ENCODE measurements around the gene FUT6. TPM values are rescaled to one million over a fixed set of nuclear protein-coding genes. Genes with fewer than 3 reads are reported as not detected.
"Not testable (repeated sequence)": the region's sequence is repeated elsewhere in the genome, so short reads cannot be mapped to it uniquely, and the experiment has no call there.

FUT6 gene
- total and polyA plus RNA-seq, 2 experiments from 2014 or later: not detected

GRCh38 chr19:5877882-5878281, 38.4 kb upstream of the FUT6 start:
- in situ Hi-C loops (cut with MboI): no loop called here
- H3K4me1 ChIP-seq (ENCODE audit: insufficient read depth): peaks cover 3% of the 10 kb centered on the region; the same call in 1 of the 2 replicates
- no peaks in the 10 kb centered on the region for H3F3A ChIP-seq (ENCODE audit: insufficient read depth)
- H4K20me1 ChIP-seq (ENCODE audit: insufficient read depth): no peaks in the 10 kb centered on the region
- no peak for DNase-seq
- no peak overlapping the region for H3K4me2 ChIP-seq (ENCODE audit: unreplicated experiment)
- no peak overlapping the region for H3K27ac ChIP-seq
- no peak overlapping the region for H3K9ac ChIP-seq
- H3K27me3 ChIP-seq (replicated peaks; ENCODE audit: insufficient read depth): peaks cover 13% of the 10 kb centered on the region; the same call in 1 of the 2 replicates
- no peaks in the 10 kb centered on the region for H3K9me3 ChIP-seq (ENCODE audit: low read depth)
- no peak overlapping the region for H2AFZ ChIP-seq
- no peaks in the 10 kb centered on the region for H3K79me2 ChIP-seq (ENCODE audit: insufficient read depth)
- H3K36me3 ChIP-seq (ENCODE audit: low read depth): no peaks in the 10 kb centered on the region
- no peak overlapping the region for H3K4me3 ChIP-seq
- H3K9me2 ChIP-seq (ENCODE audit: insufficient read depth): no peaks in the 10 kb centered on the region
- 56 to 60% methylated on average over 9 of the region's 9 CpGs for WGBS, 2 experiments (ENCODE audit: low coverage in 1 of 2, low lambda C conversion rate in 2 of 2, missing lambda C conversion rate in 2 of 2)
- TF ChIP-seq EZH2 (IDR thresholded peaks at IDR 0.05; ENCODE audit: insufficient read depth, poor library complexity, severe bottlenecking) (no peak), EZH2phosphoT487 (IDR thresholded peaks at IDR 0.05; ENCODE audit: insufficient read depth, low read depth) (no peak)

GRCh38 chr19:5877427-5877826, 37.9 kb upstream of the FUT6 start:
- peaks cover 3% of the 10 kb centered on the region; the same call in 1 of the 2 replicates for H3K4me1 ChIP-seq (ENCODE audit: insufficient read depth)
- in situ Hi-C loops (cut with MboI): no loop called here
- no peak overlapping the region for H2AFZ ChIP-seq
- WGBS, 2 experiments (ENCODE audit: low coverage in 1 of 2, low lambda C conversion rate in 2 of 2, missing lambda C conversion rate in 2 of 2): 58 to 70% methylated on average over 8 of the region's 8 CpGs
- no peaks in the 10 kb centered on the region for H3K36me3 ChIP-seq (ENCODE audit: low read depth)
- no peak overlapping the region for H3K4me3 ChIP-seq
- H3K4me2 ChIP-seq (ENCODE audit: unreplicated experiment): no peak overlapping the region
- H3K79me2 ChIP-seq (ENCODE audit: insufficient read depth): no peaks in the 10 kb centered on the region
- H3K9ac ChIP-seq: no peak overlapping the region
- H3K9me2 ChIP-seq (ENCODE audit: insufficient read depth): no peaks in the 10 kb centered on the region
- no peak for TF ChIP-seq EZH2phosphoT487 (IDR thresholded peaks at IDR 0.05; ENCODE audit: insufficient read depth, low read depth)
- TF ChIP-seq EZH2 (IDR thresholded peaks at IDR 0.05; ENCODE audit: insufficient read depth, poor library complexity, severe bottlenecking): no peak
- H3K27me3 ChIP-seq (replicated peaks; ENCODE audit: insufficient read depth): peaks cover 13% of the 10 kb centered on the region; the same call in 1 of the 2 replicates
- H3K27ac ChIP-seq: no peak overlapping the region
- no peaks in the 10 kb centered on the region for H3F3A ChIP-seq (ENCODE audit: insufficient read depth)
- no peak for DNase-seq
- H3K9me3 ChIP-seq (ENCODE audit: low read depth): no peaks in the 10 kb centered on the region
- H4K20me1 ChIP-seq (ENCODE audit: insufficient read depth): no peaks in the 10 kb centered on the region

GRCh38 chr19:5874496-5874895, 35.0 kb upstream of the FUT6 start:
- H3K9ac ChIP-seq; H3F3A ChIP-seq (ENCODE audit: insufficient read depth); H3K79me2 ChIP-seq (ENCODE audit: insufficient read depth); H3K4me2 ChIP-seq (ENCODE audit: unreplicated experiment); in situ Hi-C loops (cut with MboI); H3K9me3 ChIP-seq (ENCODE audit: low read depth); H4K20me1 ChIP-seq (ENCODE audit: insufficient read depth); H3K27ac ChIP-seq; H3K9me2 ChIP-seq (ENCODE audit: insufficient read depth); H2AFZ ChIP-seq; H3K36me3 ChIP-seq (ENCODE audit: low read depth); H3K4me3 ChIP-seq; H3K4me1 ChIP-seq (ENCODE audit: insufficient read depth): not testable (repeated sequence)
- DNase-seq: peak; percentile 72
- WGBS, 2 experiments (ENCODE audit: low coverage in 1 of 2, low lambda C conversion rate in 2 of 2, missing lambda C conversion rate in 2 of 2): 68 to 70% methylated on average over 7 of the region's 7 CpGs
- H3K27me3 ChIP-seq (replicated peaks; ENCODE audit: insufficient read depth): peaks cover 11% of the 10 kb centered on the region; the same call in 1 of the 2 replicates

GRCh38 chr19:5873617-5874199, 34.2 kb upstream of the FUT6 start:
- Histone ChIP-seq H3K9ac (no peak overlapping the region), H3K9me3 (ENCODE audit: low read depth) (no peaks in the 10 kb centered on the region), H3K36me3 (ENCODE audit: low read depth) (no peaks in the 10 kb centered on the region), H3K9me2 (ENCODE audit: insufficient read depth) (no peaks in the 10 kb centered on the region), H4K20me1 (ENCODE audit: insufficient read depth) (no peaks in the 10 kb centered on the region), H3K4me3 (no peak overlapping the region), H3F3A (ENCODE audit: insufficient read depth) (no peaks in the 10 kb centered on the region), H3K4me1 (ENCODE audit: insufficient read depth) (no peaks in the 10 kb centered on the region), H2AFZ (no peak overlapping the region), H3K4me2 (ENCODE audit: unreplicated experiment) (no peak overlapping the region), H3K27me3 (replicated peaks; ENCODE audit: insufficient read depth) (peaks cover 11% of the 10 kb centered on the region; the same call in 1 of the 2 replicates), H3K27ac (no peak overlapping the region), H3K79me2 (ENCODE audit: insufficient read depth) (no peaks in the 10 kb centered on the region)
- in situ Hi-C loops (cut with MboI): no loop called here
- TF ChIP-seq EZH2phosphoT487 (IDR thresholded peaks at IDR 0.05; ENCODE audit: insufficient read depth, low read depth) (no peak), EZH2 (IDR thresholded peaks at IDR 0.05; ENCODE audit: insufficient read depth, poor library complexity, severe bottlenecking) (no peak)
- WGBS, 2 experiments (ENCODE audit: low coverage in 1 of 2, low lambda C conversion rate in 2 of 2, missing lambda C conversion rate in 2 of 2): 70 to 71% methylated on average over 12 of the region's 12 CpGs
- no peak for DNase-seq

GRCh38 chr19:5870986-5871394, 31.5 kb upstream of the FUT6 start:
- TF ChIP-seq EZH2 (IDR thresholded peaks at IDR 0.05; ENCODE audit: insufficient read depth, poor library complexity, severe bottlenecking) (no peak), EZH2phosphoT487 (IDR thresholded peaks at IDR 0.05; ENCODE audit: insufficient read depth, low read depth) (no peak)
- no peaks in the 10 kb centered on the region for H3K9me3 ChIP-seq (ENCODE audit: low read depth)
- WGBS, 2 experiments (ENCODE audit: low coverage in 1 of 2, low lambda C conversion rate in 2 of 2, missing lambda C conversion rate in 2 of 2): 64 to 67% methylated on average over 12 of the region's 12 CpGs
- H3K79me2 ChIP-seq (ENCODE audit: insufficient read depth): no peaks in the 10 kb centered on the region
- DNase-seq: no peak
- H3K9me2 ChIP-seq (ENCODE audit: insufficient read depth): no peaks in the 10 kb centered on the region
- no peak overlapping the region for H3K27ac ChIP-seq
- no peaks in the 10 kb centered on the region for H3F3A ChIP-seq (ENCODE audit: insufficient read depth)
- H3K36me3 ChIP-seq (ENCODE audit: low read depth): no peaks in the 10 kb centered on the region
- no peaks in the 10 kb centered on the region for H4K20me1 ChIP-seq (ENCODE audit: insufficient read depth)
- in situ Hi-C loops (cut with MboI): no loop called here
- H3K4me1 ChIP-seq (ENCODE audit: insufficient read depth): no peaks in the 10 kb centered on the region
- H3K4me3 ChIP-seq: no peak overlapping the region
- H2AFZ ChIP-seq: no peak overlapping the region
- no peak overlapping the region for H3K4me2 ChIP-seq (ENCODE audit: unreplicated experiment)
- 0 out of 2 replicates have a peak, but pooled peaks cover 4% of the 10 kb centered on the region for H3K27me3 ChIP-seq (replicated peaks; ENCODE audit: insufficient read depth)
- H3K9ac ChIP-seq: no peak overlapping the region

Measured in GM23248 (cell line).